Large intestine (tissue), 3 donors: ENCODE results near the gene TOE1. TPM values are rescaled to one million over a fixed set of nuclear protein-coding genes. Genes with fewer than 3 reads are reported as not detected.
A peak's percentile ranks its signal among the peaks of the same experiment; 100 is the strongest.

Source experiments
- DNase-seq, 2 donors: peaks; one replicate each; pipeline versions ENCODE4 v3.0.0 to v3.0.0-alpha.2; 2013
- H3K27ac ChIP-seq: one replicate; pipeline ENCODE4 v1.5.1; 2013; ENCODE audit warnings: low read length
- H3K27me3 ChIP-seq: 2 replicates; pipeline ENCODE4 v1.6.1; 2013; ENCODE audit warnings: low read length; ENCODE audit not compliant: control insufficient read depth, insufficient read depth
- H3K36me3 ChIP-seq: 2 replicates; pipeline ENCODE4 v1.6.1; 2013; ENCODE audit warnings: low read length; ENCODE audit not compliant: control insufficient read depth, insufficient read depth
- H3K4me1 ChIP-seq: one replicate; pipeline ENCODE4 v1.6.1; 2013; ENCODE audit warnings: low read length; ENCODE audit not compliant: control insufficient read depth, insufficient read depth
- H3K4me3 ChIP-seq: one replicate; pipeline ENCODE4 v1.5.1; 2013; ENCODE audit warnings: low read length
- H3K9me3 ChIP-seq: one replicate; pipeline ENCODE4 v1.6.1; 2013; ENCODE audit warnings: mild to moderate bottlenecking, low read depth, low read length, moderate library complexity; ENCODE audit not compliant: control insufficient read depth
- WGBS: methylation state at CpG from one replicate; pipeline ENCODE4 v1.1.5; 2013; ENCODE audit warnings: low lambda C conversion rate; ENCODE audit not compliant: insufficient coverage; 5-methylcytosine and 5-hydroxymethylcytosine counted together
- polyA plus RNA-seq: library from polyadenylated mRNA; unstranded; fragments of 120-200 nt; gene quantifications from one replicate; pipeline ENCODE4 v1.2.1, GENCODE V29; 2013

Gene TOE1
- polyA plus RNA-seq, 1 donor = 13.4 TPM

GRCh38 chr1:45303520-45304310, 36.3 kb upstream of the TOE1 start:
- Histone ChIP-seq H3K4me1 (peaks cover 11% of the 10 kb centered on the region), H3K27ac (peak overlapping the region; percentile 93), H3K36me3 (no peaks in the 10 kb centered on the region), H3K9me3 (no peaks in the 10 kb centered on the region), H3K27me3 (no peaks in the 10 kb centered on the region), H3K4me3 (peak overlapping the region; percentile 85)
- peak; percentile 98 for DNase-seq
- WGBS = no CpG with 5 or more reads among the region's 68 CpGs

DNA sequence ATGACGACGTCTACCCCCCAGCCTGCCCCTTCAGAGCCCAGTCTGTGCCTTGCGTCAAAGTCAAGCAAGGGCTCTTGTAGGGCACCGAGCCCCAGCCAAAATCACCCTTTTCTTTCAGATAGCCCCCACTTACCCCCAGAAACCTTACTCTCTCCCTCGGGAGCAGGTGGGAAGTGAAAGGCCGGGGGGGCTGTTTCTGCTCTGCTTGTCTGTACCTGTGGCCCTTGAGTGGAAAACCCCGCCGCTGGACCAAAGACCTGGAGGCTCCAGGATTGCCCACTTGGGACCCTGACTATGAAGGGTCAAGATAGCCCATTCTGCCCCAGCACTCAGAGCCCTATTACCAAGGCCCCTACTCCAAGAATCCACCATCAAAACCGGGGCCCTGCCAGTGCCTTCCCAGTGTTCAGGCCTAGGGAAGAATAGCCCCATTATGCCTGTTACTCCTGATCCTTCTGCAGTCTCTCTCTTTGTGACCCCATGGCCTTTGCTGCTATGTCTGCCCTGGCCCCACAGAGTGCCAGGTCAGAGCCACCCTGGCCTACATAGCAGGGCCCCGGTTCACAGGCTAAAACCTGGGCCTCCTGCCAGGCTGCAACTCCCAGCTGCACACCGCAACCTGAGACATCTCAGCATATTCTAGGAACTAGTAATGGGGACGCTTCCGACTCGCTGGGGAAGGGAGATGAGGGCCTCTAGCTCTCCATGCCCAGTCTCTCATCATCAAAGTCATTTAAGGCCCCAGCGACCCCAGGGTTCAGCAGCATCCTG, 35.5 kb upstream of the TOE1 start:
- peak in 1 of 2 donors; percentile 46 for DNase-seq
- H3K4me1 ChIP-seq = peaks cover 11% of the 10 kb centered on the region
- no peaks in the 10 kb centered on the region for H3K36me3 ChIP-seq
- WGBS = no CpG with 5 or more reads among the region's 15 CpGs
- H3K4me3 ChIP-seq = peak overlapping the region; percentile 78
- H3K27ac ChIP-seq = peak overlapping the region; percentile 93
- no peaks in the 10 kb centered on the region for H3K27me3 ChIP-seq
- no peaks in the 10 kb centered on the region for H3K9me3 ChIP-seq

- Histone ChIP-seq H3K9me3 (no peaks in the 10 kb centered on the region), H3K4me3 (no peak overlapping the region), H3K27me3 (no peaks in the 10 kb centered on the region), H3K36me3 (no peaks in the 10 kb centered on the region), H3K4me1 (peaks cover 11% of the 10 kb centered on the region), H3K27ac (no peak overlapping the region)
- no CpG with 5 or more reads among the region's 10 CpGs for WGBS
- DNase-seq = no peak
Measured at GRCh38 chr1:45305231-45305630, 34.7 kb upstream of the TOE1 start.

- no peak for DNase-seq
- no peaks in the 10 kb centered on the region for H3K36me3 ChIP-seq
- H3K27ac ChIP-seq = no peak overlapping the region
- no peak overlapping the region for H3K4me3 ChIP-seq
- H3K4me1 ChIP-seq = peaks cover 11% of the 10 kb centered on the region
- WGBS = no CpG with 5 or more reads among the region's 8 CpGs
- no peaks in the 10 kb centered on the region for H3K27me3 ChIP-seq
- H3K9me3 ChIP-seq = no peaks in the 10 kb centered on the region
Measured at GRCh38 chr1:45306319-45306718, 33.7 kb upstream of the TOE1 start.

DNA sequence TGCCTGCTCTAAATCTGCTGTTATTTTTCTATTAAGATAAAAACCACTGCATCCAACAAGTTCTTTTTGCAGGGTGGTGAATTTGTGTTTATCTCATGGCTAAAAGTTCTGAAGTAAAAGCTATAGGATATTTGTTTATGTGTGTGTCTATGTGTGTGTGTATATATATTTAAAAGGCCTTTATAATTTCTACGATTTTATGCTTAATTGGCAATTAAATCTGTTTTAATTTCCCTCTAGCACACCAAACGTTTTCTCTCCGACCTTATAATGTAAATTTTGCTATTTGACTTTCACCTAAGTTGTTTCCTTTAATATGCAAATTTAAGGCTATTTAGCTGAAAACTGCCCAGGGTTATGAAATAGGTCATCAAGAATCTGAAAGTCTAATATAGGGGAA, 33.1 kb upstream of the TOE1 start:
- Histone ChIP-seq H3K27me3 (no peaks in the 10 kb centered on the region), H3K4me3 (no peak overlapping the region), H3K9me3 (no peaks in the 10 kb centered on the region), H3K4me1 (peaks cover 11% of the 10 kb centered on the region), H3K27ac (no peak overlapping the region), H3K36me3 (no peaks in the 10 kb centered on the region)
- 82% methylated on average over 2 of the region's 3 CpGs for WGBS
- no peak for DNase-seq

- no peaks in the 10 kb centered on the region for H3K9me3 ChIP-seq
- DNase-seq = no peak
- H3K27me3 ChIP-seq = no peaks in the 10 kb centered on the region
- 90% methylated on average over 2 of the region's 3 CpGs for WGBS
- no peaks in the 10 kb centered on the region for H3K36me3 ChIP-seq
- H3K27ac ChIP-seq = no peak overlapping the region
- no peak overlapping the region for H3K4me3 ChIP-seq
- H3K4me1 ChIP-seq = no peaks in the 10 kb centered on the region
Measured at GRCh38 chr1:45314266-45314665, 25.7 kb upstream of the TOE1 start.

DNA sequence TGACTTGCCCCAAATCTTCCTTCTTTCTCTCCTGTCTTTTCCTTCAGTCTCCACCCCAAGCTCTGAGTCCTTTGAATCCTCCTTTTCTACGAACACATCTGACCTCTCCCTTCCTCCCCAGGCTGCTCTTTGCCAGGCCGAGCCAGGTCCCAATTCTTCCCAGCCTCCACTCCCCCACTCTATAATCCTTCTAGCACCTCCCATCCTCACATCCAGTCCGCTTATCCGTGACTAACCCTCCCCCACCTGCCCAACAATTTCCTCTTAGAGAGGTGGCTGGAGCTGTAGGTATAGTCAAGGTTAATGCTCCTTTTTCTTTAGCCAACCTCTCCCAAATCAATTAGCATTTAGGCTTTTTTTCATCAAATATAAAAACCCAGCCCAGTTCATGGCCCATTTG, 22.8 kb upstream of the TOE1 start:
- Histone ChIP-seq H3K27ac (no peak overlapping the region), H3K27me3 (no peaks in the 10 kb centered on the region), H3K36me3 (no peaks in the 10 kb centered on the region), H3K4me3 (no peak overlapping the region), H3K4me1 (no peaks in the 10 kb centered on the region), H3K9me3 (no peaks in the 10 kb centered on the region)
- WGBS = 45% methylated on average over 2 of the region's 4 CpGs
- no peak for DNase-seq

GRCh38 chr1:45319761-45320160, 20.2 kb upstream of the TOE1 start:
- Histone ChIP-seq H3K36me3 (no peaks in the 10 kb centered on the region), H3K4me3 (no peak overlapping the region), H3K27me3 (no peaks in the 10 kb centered on the region), H3K4me1 (no peaks in the 10 kb centered on the region), H3K27ac (no peak overlapping the region), H3K9me3 (no peaks in the 10 kb centered on the region)
- DNase-seq = no peak
- WGBS = no CpG with 5 or more reads among the region's 4 CpGs

GRCh38 chr1:45321444-45321843, 18.5 kb upstream of the TOE1 start:
- no peaks in the 10 kb centered on the region for H3K27me3 ChIP-seq
- no peaks in the 10 kb centered on the region for H3K4me1 ChIP-seq
- H3K9me3 ChIP-seq = no peaks in the 10 kb centered on the region
- 67% methylated on average over 1 of the region's 5 CpGs for WGBS
- no peak overlapping the region for H3K4me3 ChIP-seq
- no peaks in the 10 kb centered on the region for H3K36me3 ChIP-seq
- DNase-seq = no peak
- no peak overlapping the region for H3K27ac ChIP-seq

- no peak for DNase-seq
- Histone ChIP-seq H3K9me3 (peaks cover 3% of the 10 kb centered on the region), H3K4me1 (peaks cover 9% of the 10 kb centered on the region), H3K27me3 (no peaks in the 10 kb centered on the region), H3K4me3 (no peak overlapping the region), H3K36me3 (no peaks in the 10 kb centered on the region), H3K27ac (no peak overlapping the region)
- 93% methylated on average over 5 of the region's 10 CpGs for WGBS
Measured at GRCh38 chr1:45322486-45323040, 17.4 kb upstream of the TOE1 start.
